ENCODE results near the gene ADCY9.

ADCY9 gene

GRCh38 chr16:4032768-4033167 is 83.5 kb downstream of the ADCY9 start:
- DNase-seq (ENCODE audit: low read depth) = no peak

DNA sequence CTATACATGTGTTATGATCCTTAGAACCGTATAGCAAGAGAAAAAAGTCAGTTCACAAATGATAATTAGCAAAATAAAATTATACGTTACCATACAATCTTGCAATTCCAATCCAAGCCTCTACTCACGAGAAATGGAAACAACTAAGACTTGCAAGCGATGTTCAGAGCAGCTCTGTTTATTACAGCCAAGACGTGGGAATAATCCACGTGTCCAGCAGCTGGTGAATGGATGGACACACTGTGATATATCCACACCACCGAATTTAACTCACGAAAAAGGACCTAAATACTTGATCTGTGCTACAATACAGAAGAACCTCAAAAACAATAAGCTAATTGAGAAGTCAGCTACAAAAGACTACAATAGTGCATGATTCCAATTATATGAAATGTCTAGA is 88.1 kb downstream of the ADCY9 start:
- no peak for DNase-seq (ENCODE audit: low read depth)

GRCh38 chr16:4026854-4027253 is 89.4 kb downstream of the ADCY9 start:
- no peak for DNase-seq (ENCODE audit: low read depth)

- DNase-seq (ENCODE audit: low read depth) = no peak
These were observed 90.8 kb downstream of the ADCY9 start for GRCh38 chr16:4025428-4025827.

DNA sequence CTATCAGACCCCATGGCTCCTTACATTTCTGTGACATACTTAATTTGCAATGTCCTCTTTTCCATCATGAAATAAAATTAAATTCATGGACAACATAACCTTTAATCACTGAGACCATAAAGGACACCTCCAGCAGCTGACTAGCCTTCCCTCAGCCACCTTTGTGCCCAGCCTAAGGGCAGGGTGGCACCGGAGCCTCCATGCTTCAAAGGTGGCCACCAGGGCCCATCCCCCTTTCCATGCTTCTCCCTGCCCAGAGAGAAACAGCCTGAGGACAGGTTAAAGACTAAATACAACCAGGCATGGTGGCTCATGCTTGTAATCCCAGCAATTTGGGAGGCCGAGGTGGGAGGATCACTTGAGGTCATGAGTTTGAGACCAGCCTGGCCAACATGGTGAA is 94.3 kb downstream of the ADCY9 start:
- DNase-seq (ENCODE audit: low read depth) = no peak

GRCh38 chr16:4021070-4021779 is 95.0 kb downstream of the ADCY9 start:
- DNase-seq (ENCODE audit: low read depth) = no peak

- no peak for DNase-seq (ENCODE audit: low read depth)
These were observed 96.9 kb downstream of the ADCY9 start for GRCh38 chr16:4019371-4019791.

DNA sequence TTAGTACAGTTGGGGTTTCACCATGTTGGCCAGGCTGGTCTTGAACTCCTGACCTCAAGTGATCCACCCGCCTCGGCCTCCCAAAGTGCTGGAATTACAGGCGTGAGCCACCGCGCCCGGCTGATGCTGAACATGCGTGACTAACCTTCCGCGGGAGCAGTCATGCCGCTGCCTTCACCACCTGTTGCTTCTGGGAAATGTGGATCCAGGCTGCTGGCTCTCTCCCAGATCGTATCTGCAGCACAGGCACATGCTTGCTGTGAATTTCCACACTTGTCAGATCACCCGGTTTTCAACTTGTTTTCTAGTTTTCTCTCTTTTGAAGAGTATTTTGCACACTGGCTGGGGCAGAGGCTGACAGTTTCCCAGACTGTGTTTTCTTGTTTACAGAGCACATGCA is 97.9 kb downstream of the ADCY9 start:
- no peak for DNase-seq (ENCODE audit: low read depth)

DNA sequence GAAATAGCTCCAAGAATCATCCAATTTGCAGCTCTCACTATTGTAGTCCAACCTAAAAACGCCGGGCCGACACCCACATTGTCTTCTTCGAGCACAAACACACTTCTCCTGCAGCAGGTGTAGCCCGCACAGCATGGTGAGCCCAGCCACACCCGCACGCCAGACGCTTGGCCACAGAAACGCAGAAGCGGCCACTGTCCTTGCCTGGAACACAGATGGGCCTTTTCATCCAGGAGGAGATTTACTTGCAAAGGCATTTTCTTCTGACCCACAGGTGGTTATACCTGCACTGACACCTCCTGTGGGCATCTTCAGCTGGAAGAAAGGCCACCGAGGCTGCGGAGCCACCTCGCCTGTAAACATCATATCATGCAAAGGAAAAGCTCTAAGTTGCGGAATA is 98.4 kb downstream of the ADCY9 start:
- no peak for DNase-seq (ENCODE audit: low read depth)

GRCh38 chr16:4016658-4017057 is 99.6 kb downstream of the ADCY9 start:
- no peak for DNase-seq (ENCODE audit: low read depth)

- DNase-seq (ENCODE audit: low read depth) = no peak
These were observed 100.3 kb downstream of the ADCY9 start for GRCh38 chr16:4016005-4016352.

GRCh38 chr16:4015275-4016004 is 100.8 kb downstream of the ADCY9 start:
- no peak for DNase-seq (ENCODE audit: low read depth)

GRCh38 chr16:4011940-4012629 is 104.2 kb downstream of the ADCY9 start:
- DNase-seq (ENCODE audit: low read depth) = no peak

- no peak for DNase-seq (ENCODE audit: low read depth)
These were observed 104.9 kb downstream of the ADCY9 start for GRCh38 chr16:4011225-4011939.

- no peak for DNase-seq (ENCODE audit: low read depth)
These were observed 105.8 kb downstream of the ADCY9 start for GRCh38 chr16:4010225-4011158.

GRCh38 chr16:4009177-4009576 is 107.1 kb downstream of the ADCY9 start:
- no peak for DNase-seq (ENCODE audit: low read depth)

GRCh38 chr16:4008116-4008515 is 108.1 kb downstream of the ADCY9 start:
- DNase-seq (ENCODE audit: low read depth) = no peak

DNA sequence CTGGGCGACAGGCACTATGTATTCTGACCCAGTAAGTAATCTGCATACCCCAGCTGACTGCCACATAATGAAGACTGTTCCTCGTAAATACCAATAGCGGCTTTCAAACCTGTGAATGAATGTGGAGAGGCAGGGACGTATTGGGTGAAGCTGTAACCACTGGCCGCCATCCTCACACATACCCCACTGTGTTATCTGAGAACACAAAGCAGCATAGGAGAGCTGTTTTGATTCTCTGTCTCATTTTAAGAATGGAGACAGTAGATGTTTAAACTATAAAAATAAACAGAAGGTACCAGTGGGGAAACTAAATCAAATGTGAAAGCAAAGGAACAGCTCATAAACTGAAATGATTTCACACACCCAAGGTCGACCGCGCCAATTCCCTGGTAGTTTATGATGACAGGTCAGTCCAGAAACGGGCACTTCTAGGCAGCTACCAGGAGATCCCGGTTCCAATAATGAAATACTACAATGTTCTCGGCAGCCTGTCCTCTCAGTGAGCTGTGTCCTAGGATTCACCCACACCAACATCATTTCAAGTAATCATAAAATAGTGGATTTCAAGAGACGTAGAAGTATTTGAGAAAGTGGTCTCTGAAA is 109.7 kb downstream of the ADCY9 start:
- DNase-seq (ENCODE audit: low read depth) = no peak

DNA sequence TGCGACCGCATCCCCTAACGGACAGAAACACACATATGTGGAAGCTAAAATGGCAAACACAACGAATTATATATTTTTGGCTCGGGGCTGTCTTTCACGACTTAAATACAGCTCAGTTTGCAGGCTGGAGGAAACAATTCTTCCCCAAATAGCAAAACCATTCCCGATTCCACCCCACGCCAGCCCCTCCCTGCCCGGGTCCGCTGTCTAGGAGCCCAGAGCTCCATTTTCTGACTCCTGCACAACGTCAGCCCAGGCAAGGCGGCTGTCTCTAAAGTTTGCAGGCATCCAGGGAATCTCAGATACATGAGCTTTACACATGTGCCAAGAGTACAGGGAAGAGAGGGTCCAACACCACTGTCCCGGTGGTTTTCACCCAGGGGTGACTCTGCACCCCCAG is 110.5 kb downstream of the ADCY9 start:
- DNase-seq (ENCODE audit: low read depth) = no peak

- no peak for DNase-seq (ENCODE audit: low read depth)
These were observed 111.0 kb downstream of the ADCY9 start for GRCh38 chr16:4005281-4005680.

GRCh38 chr16:4004206-4004605 is 112.0 kb downstream of the ADCY9 start:
- DNase-seq (ENCODE audit: low read depth) = no peak

Data from activated T-cell treated with anti-CD3 and anti-CD28 coated beads for 1 hour (primary cell).